ENCODE measurements around the gene PTGFR.

DNA sequence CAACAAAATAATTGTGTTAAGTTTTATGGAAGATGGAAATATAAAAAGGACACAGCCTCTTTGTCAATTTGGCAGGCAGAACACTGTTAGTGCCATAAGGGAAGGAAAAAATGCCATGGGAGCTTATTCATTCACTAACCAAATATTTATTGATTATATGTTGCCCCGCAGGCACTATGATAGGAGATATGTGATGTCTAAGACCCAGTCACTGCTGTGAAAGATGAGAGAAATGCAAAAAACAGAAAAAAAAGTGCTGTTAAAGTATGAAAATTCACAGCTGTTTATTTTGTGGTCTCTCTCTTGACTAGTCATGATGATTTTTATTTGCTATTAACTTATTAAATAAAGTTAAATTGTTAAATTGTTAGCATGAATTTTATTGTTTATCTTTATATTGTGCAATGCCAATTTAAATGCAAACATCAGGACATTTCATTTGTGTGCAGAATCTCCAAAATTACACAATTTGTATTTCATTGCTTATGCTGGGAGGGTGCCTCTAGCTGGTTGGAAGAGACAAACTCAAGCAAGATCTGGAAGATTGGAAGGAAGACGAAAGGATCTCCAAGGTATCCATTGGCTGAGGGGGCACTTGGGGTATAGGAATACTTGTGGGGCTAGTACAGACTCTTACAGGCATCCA is 17.8 kb upstream of the PTGFR start:
- TF ChIP-seq NFE2L2 (IDR thresholded peaks at IDR 0.05; ENCODE audit: low read depth, low read length) (no peak), CTCF (conservative IDR thresholded peaks at IDR 0.05; ENCODE audit: low read depth, low read length) (no peak), SMC3 (IDR thresholded peaks at IDR 0.05; ENCODE audit: low read depth, low read length) (no peak), MAFK (IDR thresholded peaks at IDR 0.05; ENCODE audit: low read depth, low read length) (no peak), RAD21 (IDR thresholded peaks at IDR 0.05; ENCODE audit: low read length) (no peak), CEBPB (IDR thresholded peaks at IDR 0.05; ENCODE audit: low read depth, low read length) (peak; percentile 70), POLR2A (IDR thresholded peaks at IDR 0.05; ENCODE audit: low read depth, low read length) (no peak), MXI1 (IDR thresholded peaks at IDR 0.05; ENCODE audit: borderline replicate concordance, low read depth, low read length) (no peak), FOS (IDR thresholded peaks at IDR 0.05; ENCODE audit: low read depth, low read length) (no peak), RFX5 (IDR thresholded peaks at IDR 0.05; ENCODE audit: low read depth, low read length) (no peak), BHLHE40 (IDR thresholded peaks at IDR 0.05; ENCODE audit: low read depth, low read length) (no peak)
- TF ChIP-seq, protein P1, sequence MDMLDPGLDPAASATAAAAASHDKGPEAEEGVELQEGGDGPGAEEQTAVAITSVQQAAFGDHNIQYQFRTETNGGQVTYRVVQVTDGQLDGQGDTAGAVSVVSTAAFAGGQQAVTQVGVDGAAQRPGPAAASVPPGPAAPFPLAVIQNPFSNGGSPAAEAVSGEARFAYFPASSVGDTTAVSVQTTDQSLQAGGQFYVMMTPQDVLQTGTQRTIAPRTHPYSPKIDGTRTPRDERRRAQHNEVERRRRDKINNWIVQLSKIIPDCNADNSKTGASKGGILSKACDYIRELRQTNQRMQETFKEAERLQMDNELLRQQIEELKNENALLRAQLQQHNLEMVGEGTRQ (IDR thresholded peaks at IDR 0.05; ENCODE audit: low read depth, low read length): no peak

Data from IMR-90 (cell line).